Measurements from ENCODE around the gene TESK2.

DNA sequence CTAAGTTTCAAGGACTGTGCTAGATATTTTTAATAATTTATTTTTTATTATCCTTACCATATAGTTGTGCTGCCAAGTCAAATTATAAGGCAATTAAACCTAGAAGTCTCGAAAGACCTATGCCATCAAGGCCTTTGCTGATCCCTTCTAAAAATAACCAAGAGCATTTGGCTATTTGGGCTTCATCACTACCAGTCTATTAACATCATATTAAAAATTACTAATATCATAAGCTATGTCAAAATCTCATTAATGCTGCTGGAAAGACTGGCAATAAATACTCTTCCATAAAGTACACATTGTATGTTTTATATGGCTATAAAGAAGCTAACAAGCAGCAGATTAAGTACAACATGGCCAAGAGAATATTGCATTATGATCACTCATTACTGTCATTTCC lies 107.8 kb downstream of the TESK2 start:
- no peak for TF ChIP-seq POLR2A (IDR thresholded peaks at IDR 0.05; ENCODE audit: borderline replicate concordance, extremely low read depth, insufficient read depth, insufficient read length)
- TF ChIP-seq, protein P1, sequence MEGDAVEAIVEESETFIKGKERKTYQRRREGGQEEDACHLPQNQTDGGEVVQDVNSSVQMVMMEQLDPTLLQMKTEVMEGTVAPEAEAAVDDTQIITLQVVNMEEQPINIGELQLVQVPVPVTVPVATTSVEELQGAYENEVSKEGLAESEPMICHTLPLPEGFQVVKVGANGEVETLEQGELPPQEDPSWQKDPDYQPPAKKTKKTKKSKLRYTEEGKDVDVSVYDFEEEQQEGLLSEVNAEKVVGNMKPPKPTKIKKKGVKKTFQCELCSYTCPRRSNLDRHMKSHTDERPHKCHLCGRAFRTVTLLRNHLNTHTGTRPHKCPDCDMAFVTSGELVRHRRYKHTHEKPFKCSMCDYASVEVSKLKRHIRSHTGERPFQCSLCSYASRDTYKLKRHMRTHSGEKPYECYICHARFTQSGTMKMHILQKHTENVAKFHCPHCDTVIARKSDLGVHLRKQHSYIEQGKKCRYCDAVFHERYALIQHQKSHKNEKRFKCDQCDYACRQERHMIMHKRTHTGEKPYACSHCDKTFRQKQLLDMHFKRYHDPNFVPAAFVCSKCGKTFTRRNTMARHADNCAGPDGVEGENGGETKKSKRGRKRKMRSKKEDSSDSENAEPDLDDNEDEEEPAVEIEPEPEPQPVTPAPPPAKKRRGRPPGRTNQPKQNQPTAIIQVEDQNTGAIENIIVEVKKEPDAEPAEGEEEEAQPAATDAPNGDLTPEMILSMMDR (IDR thresholded peaks at IDR 0.05 in 2 of 3, conservative IDR thresholded peaks at IDR 0.05 in 1 of 3; ENCODE audit: borderline replicate concordance in 1 of 3, insufficient read depth in 1 of 3, low read depth in 2 of 3, low read length in 2 of 3) = no peak
- TF ChIP-seq, protein P2, sequence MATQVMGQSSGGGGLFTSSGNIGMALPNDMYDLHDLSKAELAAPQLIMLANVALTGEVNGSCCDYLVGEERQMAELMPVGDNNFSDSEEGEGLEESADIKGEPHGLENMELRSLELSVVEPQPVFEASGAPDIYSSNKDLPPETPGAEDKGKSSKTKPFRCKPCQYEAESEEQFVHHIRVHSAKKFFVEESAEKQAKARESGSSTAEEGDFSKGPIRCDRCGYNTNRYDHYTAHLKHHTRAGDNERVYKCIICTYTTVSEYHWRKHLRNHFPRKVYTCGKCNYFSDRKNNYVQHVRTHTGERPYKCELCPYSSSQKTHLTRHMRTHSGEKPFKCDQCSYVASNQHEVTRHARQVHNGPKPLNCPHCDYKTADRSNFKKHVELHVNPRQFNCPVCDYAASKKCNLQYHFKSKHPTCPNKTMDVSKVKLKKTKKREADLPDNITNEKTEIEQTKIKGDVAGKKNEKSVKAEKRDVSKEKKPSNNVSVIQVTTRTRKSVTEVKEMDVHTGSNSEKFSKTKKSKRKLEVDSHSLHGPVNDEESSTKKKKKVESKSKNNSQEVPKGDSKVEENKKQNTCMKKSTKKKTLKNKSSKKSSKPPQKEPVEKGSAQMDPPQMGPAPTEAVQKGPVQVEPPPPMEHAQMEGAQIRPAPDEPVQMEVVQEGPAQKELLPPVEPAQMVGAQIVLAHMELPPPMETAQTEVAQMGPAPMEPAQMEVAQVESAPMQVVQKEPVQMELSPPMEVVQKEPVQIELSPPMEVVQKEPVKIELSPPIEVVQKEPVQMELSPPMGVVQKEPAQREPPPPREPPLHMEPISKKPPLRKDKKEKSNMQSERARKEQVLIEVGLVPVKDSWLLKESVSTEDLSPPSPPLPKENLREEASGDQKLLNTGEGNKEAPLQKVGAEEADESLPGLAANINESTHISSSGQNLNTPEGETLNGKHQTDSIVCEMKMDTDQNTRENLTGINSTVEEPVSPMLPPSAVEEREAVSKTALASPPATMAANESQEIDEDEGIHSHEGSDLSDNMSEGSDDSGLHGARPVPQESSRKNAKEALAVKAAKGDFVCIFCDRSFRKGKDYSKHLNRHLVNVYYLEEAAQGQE (IDR thresholded peaks at IDR 0.05; ENCODE audit: low read depth) = no peak
